Middle frontal gyrus (tissue), 1 donor: Measurements from ENCODE around the gene TMEM51.
"Not testable (repeated sequence)": the region's sequence is repeated elsewhere in the genome, so short reads cannot be mapped to it uniquely, and the experiment has no call there.

Source experiments
- DNase-seq: peaks from one replicate; pipeline ENCODE4 v3.0.0-alpha.2; 2015; ENCODE audit warnings: low spot score; ENCODE audit errors: extremely low spot score

Gene TMEM51

DNA sequence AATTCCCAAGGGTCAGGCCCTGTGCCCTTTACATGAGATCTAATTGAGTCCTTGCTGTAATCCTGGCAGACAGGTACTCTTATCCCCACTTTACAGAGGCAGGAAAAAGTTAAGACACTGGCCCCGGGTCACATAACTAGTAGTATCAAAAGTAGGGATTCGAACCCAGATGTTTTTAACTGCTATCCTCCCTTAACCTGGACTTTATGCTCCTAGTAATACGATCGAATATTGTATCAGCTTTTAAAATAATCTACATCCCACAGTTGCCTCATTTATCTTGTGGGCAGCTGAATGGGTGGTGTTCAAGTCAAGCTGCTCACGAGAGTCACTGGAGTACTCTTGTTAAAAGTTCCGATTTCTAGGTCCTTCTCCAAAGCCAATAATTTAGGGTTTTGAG is 25.5 kb upstream of the TMEM51 start:
- DNase-seq: no peak

DNA sequence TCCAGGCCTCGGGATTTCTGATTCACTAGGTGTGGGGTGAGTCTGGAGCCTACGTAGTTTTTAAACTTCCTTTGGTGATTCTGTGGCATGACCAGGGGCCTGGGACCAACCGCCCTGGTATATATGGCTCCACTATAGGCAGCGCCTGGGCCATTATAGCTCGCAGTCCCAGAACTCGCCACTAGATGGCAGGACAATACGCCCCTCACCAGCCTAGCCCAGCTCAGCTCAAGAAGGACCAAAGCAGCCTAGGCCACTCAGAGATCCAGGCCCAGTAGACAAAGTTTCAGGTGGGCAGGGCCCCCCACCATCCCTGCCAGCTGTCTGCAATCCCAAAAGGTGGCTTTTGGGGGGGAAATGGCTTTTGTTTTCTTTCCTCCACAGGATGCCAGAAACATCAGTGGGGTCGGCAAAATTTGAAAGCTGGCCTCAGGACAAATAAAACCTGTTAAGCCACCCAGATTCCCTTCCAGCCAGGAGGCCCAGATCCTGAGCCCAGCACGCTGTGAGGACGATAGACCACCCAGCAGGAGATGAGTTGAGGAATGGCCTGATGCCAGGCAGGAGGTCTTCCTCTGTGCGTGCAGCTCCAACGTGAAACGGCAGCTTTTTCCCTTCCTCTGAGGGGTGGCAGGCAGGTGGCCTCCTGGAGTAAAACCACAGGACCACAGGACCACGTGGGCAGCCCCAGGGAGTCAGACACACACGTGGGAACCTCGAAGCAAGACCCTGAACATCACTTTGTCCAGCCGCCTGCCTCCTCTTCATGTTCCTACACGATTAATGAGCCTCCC is 24.8 kb upstream of the TMEM51 start:
- DNase-seq: peak; percentile 10

DNA sequence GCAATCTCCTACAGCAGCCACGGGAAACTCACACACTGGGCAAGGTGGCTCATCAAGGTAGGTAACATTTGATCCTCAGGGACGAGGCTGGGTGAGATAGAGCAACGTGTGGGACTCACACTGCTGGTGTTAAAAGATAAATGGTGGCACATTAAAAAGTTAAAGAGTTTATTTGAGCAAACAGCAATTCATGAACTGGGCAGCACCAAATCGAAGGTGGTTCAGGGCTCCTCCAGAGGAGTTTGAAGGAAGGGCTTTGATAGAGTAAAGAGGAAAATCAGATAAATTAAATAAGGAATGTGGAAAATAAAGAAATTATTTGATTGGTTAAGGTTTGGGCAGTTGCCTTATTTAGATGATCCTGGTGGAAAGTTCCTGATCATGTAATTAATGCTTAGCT is 23.6 kb upstream of the TMEM51 start:
- no peak for DNase-seq

- DNase-seq: no peak
These were observed 22.9 kb upstream of the TMEM51 start for GRCh38 chr1:15130607-15131006.

- no peak for DNase-seq
These were observed 20.6 kb upstream of the TMEM51 start for GRCh38 chr1:15132965-15133364.

DNA sequence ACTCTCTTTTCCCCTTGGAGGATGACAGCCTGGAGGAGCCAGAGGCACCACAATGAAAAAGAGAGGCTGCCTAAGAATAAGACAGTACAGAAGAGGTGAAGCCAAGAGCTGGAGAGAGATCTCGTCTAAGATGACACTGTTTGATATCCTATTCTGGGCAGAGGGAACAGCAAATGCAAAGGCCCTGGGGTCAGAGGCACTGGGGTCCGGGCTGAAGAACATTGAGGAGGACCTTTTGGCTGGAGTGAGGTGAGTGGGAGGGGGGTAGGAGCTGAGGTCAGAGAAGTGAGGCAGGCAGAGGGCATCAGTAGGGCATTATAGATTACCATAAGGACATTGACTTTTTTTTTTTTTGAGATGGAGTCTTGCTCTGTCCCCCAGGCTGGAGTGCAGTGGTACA is 19.3 kb upstream of the TMEM51 start:
- no peak for DNase-seq

DNA sequence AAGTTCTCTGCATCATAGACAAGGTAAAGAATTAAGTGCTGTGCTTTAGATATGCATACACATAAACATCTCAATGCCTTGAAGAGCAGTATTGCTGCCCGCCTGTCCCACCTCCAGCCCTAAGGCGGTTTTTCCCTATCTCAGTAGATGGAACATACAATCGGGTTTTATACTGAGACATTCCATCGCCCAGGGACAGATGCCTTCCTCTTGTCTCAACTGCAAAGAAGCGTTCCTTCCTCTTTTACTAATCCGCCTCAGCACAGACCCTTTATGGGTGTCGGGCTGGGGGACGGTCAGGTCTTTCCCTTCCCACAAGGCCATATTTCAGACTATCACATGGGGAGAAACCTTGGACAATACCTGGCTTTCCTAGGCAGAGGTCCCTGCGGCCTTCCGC is 17.9 kb upstream of the TMEM51 start:
- not testable (repeated sequence) for DNase-seq

DNA sequence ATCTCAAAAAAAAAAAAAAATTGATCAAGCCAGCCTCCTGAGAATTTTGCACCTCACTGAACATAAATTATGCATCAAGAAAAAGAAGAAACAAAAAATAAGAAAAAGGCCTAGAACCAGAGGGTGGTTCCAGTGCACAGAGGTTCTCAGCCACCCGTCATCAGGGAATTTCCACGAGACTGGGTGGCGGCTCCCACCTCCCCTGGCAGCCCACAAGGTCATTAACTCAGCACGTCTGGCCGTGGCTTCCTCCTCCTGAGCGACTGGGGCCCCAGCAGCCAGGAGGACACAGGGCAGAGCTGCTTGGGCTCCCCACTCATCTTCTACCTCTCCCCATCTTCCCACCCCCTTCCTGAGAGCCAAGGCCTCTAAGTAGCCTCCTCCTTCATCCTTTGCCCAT is 15.7 kb upstream of the TMEM51 start:
- DNase-seq: no peak

DNA sequence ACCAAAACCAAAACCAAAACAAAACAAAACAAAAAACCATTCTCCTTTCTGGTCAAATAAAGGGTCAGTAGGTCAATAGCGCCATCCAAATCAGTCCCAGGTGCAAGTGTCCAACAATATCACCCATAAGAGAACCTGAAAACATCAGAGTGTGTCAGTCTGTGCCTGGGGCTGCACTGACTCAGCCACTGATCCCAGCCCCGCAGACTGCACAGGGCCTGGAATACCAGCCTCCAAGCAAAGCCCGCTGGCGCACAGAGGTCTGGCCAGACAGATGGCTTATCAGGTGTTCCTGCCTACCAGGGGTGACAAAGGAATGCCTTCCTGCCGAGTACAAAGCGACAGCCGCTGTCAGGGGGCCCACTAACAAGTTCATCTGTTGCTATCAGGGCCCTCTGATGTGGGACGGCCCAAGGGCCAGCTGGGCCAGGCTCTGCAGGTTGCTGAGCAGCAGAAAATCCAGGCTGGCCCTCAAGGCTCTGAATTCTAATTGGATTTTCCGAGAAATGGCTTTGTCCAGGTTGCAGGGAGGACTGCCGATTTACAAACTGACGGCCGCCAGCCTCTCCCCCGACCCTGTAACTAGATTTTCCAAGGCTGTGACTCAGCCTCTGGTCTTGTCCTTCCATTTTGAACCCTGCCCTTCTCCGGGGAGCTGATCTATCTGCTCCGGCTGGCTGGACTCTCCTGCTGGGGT is 13.7 kb upstream of the TMEM51 start:
- no peak for DNase-seq

- DNase-seq: no peak
These were observed 11.5 kb upstream of the TMEM51 start for GRCh38 chr1:15141935-15142539.

DNA sequence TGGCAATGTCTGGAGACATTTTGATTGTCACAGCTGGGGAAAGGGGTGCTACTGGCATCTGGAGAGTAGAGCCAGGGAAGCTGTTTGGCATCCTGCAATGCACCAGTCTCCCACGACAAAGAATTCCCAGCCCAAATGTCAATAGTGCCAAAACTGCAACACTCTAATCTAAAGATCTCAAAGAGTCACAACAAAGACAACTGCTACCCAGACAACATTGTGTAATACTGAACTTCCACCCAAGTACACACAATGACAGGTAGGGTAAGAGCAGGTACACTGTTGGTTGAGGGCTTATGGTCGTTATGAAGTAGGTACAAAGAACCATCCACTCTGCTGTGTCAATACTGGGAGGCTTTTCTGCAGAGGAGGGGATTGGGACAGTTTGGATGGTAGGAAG is 8.2 kb upstream of the TMEM51 start:
- no peak for DNase-seq

- no peak for DNase-seq
These were observed 7.3 kb upstream of the TMEM51 start for GRCh38 chr1:15146142-15146680.

DNA sequence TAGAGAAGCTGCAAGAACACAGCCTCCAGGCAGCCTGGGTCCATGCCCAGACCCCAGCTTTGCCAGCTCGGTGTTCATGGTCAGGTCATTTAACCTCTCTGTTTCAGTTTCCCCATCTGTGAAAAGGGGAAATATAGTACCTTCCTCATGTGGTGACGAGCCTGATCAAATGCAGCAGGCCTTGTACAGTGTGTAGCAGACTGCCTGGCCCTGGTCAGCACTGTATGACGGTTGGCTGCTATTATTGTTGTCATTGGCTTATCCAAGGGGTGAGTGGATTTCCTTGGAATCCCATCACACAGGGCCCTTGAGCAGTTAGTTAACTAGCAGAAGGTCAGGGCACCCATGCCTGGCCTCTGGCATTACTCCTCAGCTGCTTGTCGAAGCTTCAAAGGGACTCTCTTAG is 6.6 kb upstream of the TMEM51 start:
- no peak for DNase-seq

DNA sequence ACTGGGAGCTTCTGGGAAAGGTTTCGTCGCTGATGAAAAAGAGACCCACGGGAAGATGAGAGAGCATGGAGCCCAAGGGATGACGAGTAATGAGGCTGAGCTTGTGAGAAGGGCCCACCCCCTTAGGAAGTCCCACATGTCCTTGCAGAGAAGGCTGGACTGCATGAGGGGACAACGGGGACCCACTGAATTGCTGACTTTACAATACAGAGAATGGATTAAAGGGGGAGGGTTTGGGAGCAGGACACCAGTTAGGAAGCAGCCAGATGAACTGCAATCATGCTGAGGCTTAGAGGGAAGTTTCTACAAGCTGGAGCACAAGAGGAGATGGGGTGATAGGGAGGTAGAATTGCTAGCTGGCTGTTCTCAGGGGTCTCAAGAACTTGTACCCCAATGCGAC is 5.5 kb upstream of the TMEM51 start:
- DNase-seq: no peak

- no peak for DNase-seq
These were observed 5.1 kb upstream of the TMEM51 start for GRCh38 chr1:15148475-15148874.

DNA sequence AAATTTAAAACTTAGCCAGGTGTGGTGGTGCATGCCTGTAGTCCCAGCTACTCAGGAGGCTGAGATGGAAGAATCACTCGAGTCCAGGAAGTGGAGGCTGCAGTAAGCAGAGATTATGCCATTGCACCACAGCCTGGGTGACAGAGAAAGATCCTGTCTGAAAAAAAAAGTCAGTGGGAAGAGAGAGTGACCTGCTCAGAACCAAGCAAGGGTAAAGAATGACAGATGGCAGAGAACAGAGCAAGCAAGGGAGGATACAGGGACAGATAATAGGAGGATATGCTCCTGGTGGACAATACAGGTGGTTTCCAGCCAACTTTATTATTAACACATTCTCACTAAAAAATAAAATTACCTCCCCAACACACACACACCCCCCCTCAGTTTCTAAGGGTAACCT is 4.6 kb upstream of the TMEM51 start:
- no peak for DNase-seq

- no peak for DNase-seq
These were observed 3.2 kb upstream of the TMEM51 start for GRCh38 chr1:15150376-15150775.

DNA sequence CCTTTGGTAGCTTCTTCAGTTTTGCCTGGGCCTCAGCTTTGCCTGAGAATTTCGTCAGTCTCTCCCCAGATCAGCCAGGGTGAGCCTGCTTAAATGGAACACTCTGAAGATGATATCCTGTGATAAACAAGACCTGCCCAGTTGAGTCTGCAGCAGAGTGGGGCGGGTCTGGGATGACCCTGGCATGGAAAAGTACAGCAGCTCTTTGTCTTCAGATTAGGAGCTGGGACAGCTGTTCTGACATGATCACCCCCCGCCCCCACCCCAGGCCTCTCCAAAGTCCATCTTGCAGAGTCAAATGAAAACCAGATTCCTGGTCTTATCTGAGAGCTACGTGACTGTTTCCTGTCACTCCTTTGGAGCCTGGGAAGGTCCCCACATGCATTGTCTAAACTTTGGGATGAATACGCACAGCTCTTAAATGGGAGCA is 2.2 kb upstream of the TMEM51 start:
- DNase-seq: no peak

GRCh38 chr1:15151871-15152270 is 1.7 kb upstream of the TMEM51 start:
- DNase-seq: no peak

DNA sequence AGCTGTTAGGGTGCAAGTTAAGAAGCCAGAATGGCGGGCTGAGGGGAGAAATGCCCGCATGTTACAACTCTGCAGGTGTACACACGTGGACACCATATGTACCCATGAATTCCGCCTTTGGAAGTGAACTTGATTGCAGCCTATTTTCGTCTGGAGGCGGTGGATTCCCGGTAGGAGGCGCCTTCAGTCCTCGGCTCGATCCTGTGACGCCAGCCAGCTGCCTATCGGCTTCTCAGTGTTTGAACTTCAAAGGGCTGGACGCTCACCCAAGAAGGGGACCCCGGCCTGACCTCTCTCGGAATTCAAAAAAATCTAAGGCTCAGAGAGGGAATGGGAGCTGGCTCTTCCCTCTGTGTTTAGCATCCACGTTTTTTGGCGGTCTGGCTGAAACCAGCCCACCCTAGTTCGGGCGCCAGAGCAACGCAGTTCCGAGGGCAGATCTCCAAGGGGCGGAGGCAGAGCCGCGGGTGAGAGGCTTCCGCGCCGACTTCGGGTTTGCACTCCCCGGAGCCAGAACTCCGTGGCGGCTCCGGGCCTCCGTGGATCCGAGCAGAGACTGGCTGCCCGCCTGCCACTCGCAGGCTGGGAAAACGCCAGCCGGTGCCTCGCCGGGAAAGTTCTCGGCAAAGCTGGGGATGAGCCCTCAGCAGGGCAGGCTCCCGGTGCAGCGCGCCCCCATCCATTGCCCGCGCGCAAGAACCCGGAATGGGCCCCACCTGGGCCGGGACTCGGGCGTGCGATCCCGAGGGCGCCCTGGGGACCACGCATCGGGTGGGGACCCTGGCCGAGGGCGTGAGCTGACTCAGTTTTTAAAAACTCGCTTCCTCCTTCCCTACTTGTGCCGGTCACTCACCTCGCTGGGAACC is 996 bp upstream of the TMEM51 start:
- peak; percentile 58 for DNase-seq

- no peak for DNase-seq
These were observed 414 bp downstream of the TMEM51 start for GRCh38 chr1:15153842-15154479.
